SU-DHL-6 (cell line): Measurements from ENCODE around the gene FMO4.
"Not testable (repeated sequence)": the region's sequence is repeated elsewhere in the genome, so short reads cannot be mapped to it uniquely, and the experiment has no call there.

Experiments used
- CTCF ChIP-seq: fragments of 200-600 bp; sonication (generic); IDR thresholded peaks from one replicate; pipeline ENCODE4 v1.5.1; 2017; ENCODE audit warnings: antibody characterized with exemption, mild to moderate bottlenecking, low read length, moderate library complexity; ENCODE audit not compliant: insufficient read depth, poor library complexity, severe bottlenecking
- EZH2phosphoT487 ChIP-seq: fragments of 200-600 bp; sonication (generic), shearing (Covaris generic); conservative IDR thresholded peaks from 2 replicates; pipeline ENCODE4 v1.6.1; 2018; ENCODE audit warnings: mild to moderate bottlenecking, antibody characterized with exemption, low read length, moderate library complexity, mixed read lengths

- not testable (repeated sequence) for TF ChIP-seq CTCF, EZH2phosphoT487
Measured at GRCh38 chr1:171390740-171391139, 76.8 kb downstream of the FMO4 start.
